Endothelial cell of umbilical vein (primary cell): ENCODE data around the gene FGF12. TPM values are rescaled to one million over a fixed set of nuclear protein-coding genes. Genes with fewer than 3 reads are reported as not detected.

Experiments
- BruUV-seq: library from RNA; stranded (reverse); fragments of 400-500 nt; replicated peaks from 2 replicates; lab custom pipeline; 2021; lab: Mats Ljungman, UMichigan
- CTCF ChIA-PET: fragments of 300-600, 350-600 bp; sonication (Branson Sonifier 250); formaldehyde crosslinking; loops from one replicate; lab custom pipeline; 2021; ENCODE audit warnings: antibody characterized with exemption, inconsistent platforms; lab: Charles Lee
- POLR2A ChIA-PET: fragments of 300-600, 350-600 bp; sonication (Branson Sonifier 250); formaldehyde crosslinking; loops from one replicate; lab custom pipeline; 2021; ENCODE audit warnings: antibody characterized with exemption, inconsistent platforms; lab: Charles Lee
- DNase-seq: peaks from one replicate; pipeline ENCODE4 v3.0.0-alpha.2; 2011; ENCODE audit warnings: low read depth, low spot score
- FAIRE-seq: peaks from 2 replicates; lab custom pipeline; 2011; peaks lifted over from hg19 to GRCh38; lab: Jason Lieb, UNC
- H2AFZ ChIP-seq: 2 replicates; pipeline ENCODE4 v1.6.0; 2012; ENCODE audit warnings: low read depth, low read length, control low read depth, inconsistent platforms
- H3K27ac ChIP-seq: 2 replicates; pipeline ENCODE4 v1.5.1; 2011; ENCODE audit warnings: low read depth, mild to moderate bottlenecking, control low read depth, low read length, moderate library complexity; ENCODE audit not compliant: insufficient read depth
- H3K27me3 ChIP-seq, 2 experiments: 2 replicates each; pipeline versions ENCODE4 v1.6.0 to v1.6.1; 2011; ENCODE audit warnings: low read length in 2 of 2, mixed read lengths in 1 of 2; ENCODE audit not compliant: control insufficient read depth in 2 of 2, insufficient read depth in 2 of 2
- H3K36me3 ChIP-seq, 2 experiments: 2 replicates in 1 of 2; 3 replicates in 1 of 2; pipeline ENCODE4 v1.5.1; 2011; ENCODE audit warnings: low read length in 2 of 2, mild to moderate bottlenecking in 1 of 2, moderate library complexity in 1 of 2; ENCODE audit not compliant: control insufficient read depth in 2 of 2, insufficient read depth in 2 of 2; ENCODE audit errors: extremely low read depth in 1 of 2
- H3K4me1 ChIP-seq: 3 replicates; pipeline ENCODE4 v1.5.1; 2011; ENCODE audit warnings: mild to moderate bottlenecking, low read length; ENCODE audit not compliant: control insufficient read depth, insufficient read depth; ENCODE audit errors: extremely low read depth
- H3K4me2 ChIP-seq: 2 replicates; pipeline ENCODE4 v1.6.1; 2011; ENCODE audit warnings: low read length, control low read depth, mixed read lengths; ENCODE audit not compliant: insufficient read depth
- H3K4me3 ChIP-seq, 3 experiments: fragments of 200-600 bp in 1 of 3; sonication (generic), shearing (Covaris generic) in 1 of 3; replicated peaks in 1 of 3; 2 replicates each; pipeline ENCODE4 v1.5.1; 2011 to 2016; ENCODE audit warnings: control low read depth in 3 of 3, low read length in 3 of 3, mild to moderate bottlenecking in 2 of 3, inconsistent platforms in 1 of 3, low read depth in 1 of 3, moderate library complexity in 1 of 3; ENCODE audit not compliant: insufficient read depth in 1 of 3
- H3K79me2 ChIP-seq: 2 replicates; pipeline ENCODE4 v1.6.0; 2012; ENCODE audit warnings: low read length, inconsistent platforms; ENCODE audit not compliant: control insufficient read depth, insufficient read depth
- H3K9ac ChIP-seq: replicated peaks from 2 replicates; pipeline ENCODE3; 2011; ENCODE audit warnings: low read length, control low read depth; ENCODE audit not compliant: insufficient read depth; ENCODE audit errors: extremely low read depth
- H3K9me1 ChIP-seq: replicated peaks from 3 replicates; pipeline ENCODE4 v1.6.0; 2011; ENCODE audit warnings: mild to moderate bottlenecking, low read length; ENCODE audit not compliant: control insufficient read depth, insufficient read depth; ENCODE audit errors: extremely low read depth
- H3K9me3 ChIP-seq: replicated peaks from 2 replicates; pipeline ENCODE4 v1.5.1; 2012; ENCODE audit warnings: low read length, inconsistent platforms; ENCODE audit not compliant: control insufficient read depth, insufficient read depth
- H4K20me1 ChIP-seq: replicated peaks from 2 replicates; pipeline ENCODE3; 2011; ENCODE audit warnings: mild to moderate bottlenecking, low read length; ENCODE audit not compliant: control insufficient read depth, insufficient read depth; ENCODE audit errors: extremely low read depth
- EZH2 ChIP-seq: IDR thresholded peaks from 2 replicates; pipeline ENCODE4 v1.6.1; 2012; ENCODE audit warnings: borderline replicate concordance, low read depth, mild to moderate bottlenecking, moderate library complexity, low read length, inconsistent platforms; ENCODE audit not compliant: severe bottlenecking
- FOS ChIP-seq: IDR thresholded peaks from 2 replicates; pipeline ENCODE4 v1.6.1; 2011; ENCODE audit warnings: mild to moderate bottlenecking, low read length, moderate library complexity, borderline replicate concordance; ENCODE audit not compliant: insufficient read depth
- MAX ChIP-seq: IDR thresholded peaks from 2 replicates; pipeline ENCODE4 v1.6.1; 2011; ENCODE audit not compliant: insufficient read depth, insufficient read length
- MYC ChIP-seq: IDR thresholded peaks from one replicate; pipeline ENCODE4 v1.6.1; 2011; ENCODE audit warnings: mild to moderate bottlenecking, low read depth, low read length
- dilution Hi-C: fragments of 300-500 bp; cut with MboI; formaldehyde crosslinking; loops from one replicate; pipeline ENCODE4 v1.15.0; 2019; ENCODE audit warnings: low sequenced_read_pairs; ENCODE audit not compliant: extremely low pct_ligation_motif_present
- intact Hi-C: fragments of 100-400 bp; cut with micrococcal nuclease; formaldehyde crosslinking; loops from one replicate; pipeline ENCODE4 v1.10.0; 2022
- polyA plus RNA-seq, 4 experiments: library from polyadenylated mRNA; depleted of rRNA in 3 of 4; stranded (reverse) in 3 of 4; unstranded in 1 of 4; fragments of >200 nt; gene quantifications; 2 replicates each; pipeline versions ENCODE4 v1.2.1 to v1.2.3, GENCODE V29; 2011 to 2012; ENCODE audit warnings: missing spikeins in 1 of 4
- total RNA-seq: library from RNA; stranded (reverse); gene quantifications from 2 replicates; pipeline ENCODE4 v1.2.3, GENCODE V29; 2021
- TF ChIP-seq, protein P1 (sequence below), 2 donors: IDR thresholded peaks; 1 replicate in 1 of 2; 2 replicates in 1 of 2; pipeline ENCODE4 v1.5.1; 2011; ENCODE audit warnings: low read length in 2 of 2, mild to moderate bottlenecking in 2 of 2, moderate library complexity in 2 of 2, control low read depth in 1 of 2, inconsistent platforms in 1 of 2, low read depth in 1 of 2; ENCODE audit not compliant: insufficient read depth in 1 of 2; ENCODE audit errors: extremely low read depth in 1 of 2

Gene FGF12
- total and polyA plus RNA-seq, 2 donors (not counting 3 experiments of a cell fraction or from before 2014, with no cell fraction given): 0.72 to 2.5 TPM

DNA sequence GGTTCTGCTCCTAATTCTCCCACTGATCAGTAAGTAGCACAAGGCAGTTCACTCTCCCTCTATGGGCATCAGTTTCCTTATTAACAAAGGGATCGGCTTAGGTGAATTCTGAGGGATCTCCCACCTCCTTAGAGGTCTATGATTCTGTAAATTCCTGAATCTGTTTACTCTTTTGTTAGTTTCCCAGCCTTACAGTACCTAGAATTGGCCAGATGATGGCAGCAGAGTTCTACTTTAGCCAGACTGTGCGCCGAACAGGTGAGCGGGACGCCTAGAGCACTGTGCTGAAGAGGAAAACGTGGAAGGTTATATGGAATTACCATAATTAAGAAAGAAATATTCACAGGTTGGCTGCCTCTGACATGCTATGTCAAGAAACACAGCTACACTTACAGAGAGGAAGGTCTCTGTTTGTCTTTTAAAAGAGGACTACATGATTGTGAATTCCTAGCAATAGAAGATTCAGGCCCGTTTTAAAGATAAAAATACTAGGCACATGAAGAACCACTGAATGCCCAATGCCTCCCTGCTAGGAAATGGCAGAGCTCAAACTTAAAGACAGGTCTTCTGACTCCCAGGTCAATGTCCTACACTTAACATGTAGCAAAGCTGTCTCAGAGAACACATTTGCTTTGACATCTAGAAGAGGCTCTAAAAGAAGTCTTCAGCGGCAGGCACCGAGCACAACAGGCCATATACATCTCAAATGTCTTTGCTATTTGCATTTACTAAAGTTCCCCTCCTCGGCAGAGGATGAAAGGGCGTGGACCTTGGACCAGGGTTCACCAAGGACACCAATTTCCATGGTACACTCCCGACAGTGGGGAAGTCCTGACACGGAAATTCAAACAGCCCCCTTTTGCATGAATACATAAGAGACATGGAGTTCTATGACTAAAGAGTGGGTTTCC is 259.9 kb downstream of the FGF12 start:
- ChIA-PET POLR2A (no interaction called here), CTCF (interaction anchor here (0.8 to 7.6 kb wide), 12 partner anchors 10 to 1105 kb away, joined by 3 to 89 read pairs (median 4); no protein-coding TSS in a partner anchor)
- Histone ChIP-seq H3K79me2 (no peaks in the 10 kb centered on the region), H3K36me3 (no peaks in the 10 kb centered on the region), H2AFZ (no peak overlapping the region), H3K4me2 (no peak overlapping the region), H3K4me1 (no peaks in the 10 kb centered on the region), H4K20me1 (no peaks in the 10 kb centered on the region), H3K9me1 (no peaks in the 10 kb centered on the region), H3K4me3 (no peak overlapping the region), H3K27me3 (peaks cover 9 to 17% of the 10 kb centered on the region in 2 experiments), H3K9ac (no peak overlapping the region), H3K9me3 (no peaks in the 10 kb centered on the region), H3K27ac (no peak overlapping the region)
- DNase-seq: peak; percentile 61
- intact Hi-C loops (loop anchor here (1.0 to 10.0 kb wide), 4 partner anchors 99 to 1105 kb away; no protein-coding TSS in a partner anchor), dilution Hi-C loops (no loop called here)
- TF ChIP-seq MYC (no peak), MAX (no peak), FOS (no peak), EZH2 (no peak)
- TF ChIP-seq, protein P1, sequence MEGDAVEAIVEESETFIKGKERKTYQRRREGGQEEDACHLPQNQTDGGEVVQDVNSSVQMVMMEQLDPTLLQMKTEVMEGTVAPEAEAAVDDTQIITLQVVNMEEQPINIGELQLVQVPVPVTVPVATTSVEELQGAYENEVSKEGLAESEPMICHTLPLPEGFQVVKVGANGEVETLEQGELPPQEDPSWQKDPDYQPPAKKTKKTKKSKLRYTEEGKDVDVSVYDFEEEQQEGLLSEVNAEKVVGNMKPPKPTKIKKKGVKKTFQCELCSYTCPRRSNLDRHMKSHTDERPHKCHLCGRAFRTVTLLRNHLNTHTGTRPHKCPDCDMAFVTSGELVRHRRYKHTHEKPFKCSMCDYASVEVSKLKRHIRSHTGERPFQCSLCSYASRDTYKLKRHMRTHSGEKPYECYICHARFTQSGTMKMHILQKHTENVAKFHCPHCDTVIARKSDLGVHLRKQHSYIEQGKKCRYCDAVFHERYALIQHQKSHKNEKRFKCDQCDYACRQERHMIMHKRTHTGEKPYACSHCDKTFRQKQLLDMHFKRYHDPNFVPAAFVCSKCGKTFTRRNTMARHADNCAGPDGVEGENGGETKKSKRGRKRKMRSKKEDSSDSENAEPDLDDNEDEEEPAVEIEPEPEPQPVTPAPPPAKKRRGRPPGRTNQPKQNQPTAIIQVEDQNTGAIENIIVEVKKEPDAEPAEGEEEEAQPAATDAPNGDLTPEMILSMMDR (IDR thresholded peaks at IDR 0.05; ENCODE audit: extremely low read depth in 1 of 2, insufficient read depth in 1 of 2, low read depth in 1 of 2, low read length in 2 of 2): peak; percentile 77
- FAIRE-seq: peak; percentile 87
- BruUV-seq: no TSS peak
